ENCODE measurements around the gene MMP20. TPM values are rescaled to one million over a fixed set of nuclear protein-coding genes. Genes with fewer than 3 reads are reported as not detected.

The MMP20 gene
- polyA plus RNA-seq, 2 of the 4 experiments (the other 2 are of a cell fraction), result not detected

DNA sequence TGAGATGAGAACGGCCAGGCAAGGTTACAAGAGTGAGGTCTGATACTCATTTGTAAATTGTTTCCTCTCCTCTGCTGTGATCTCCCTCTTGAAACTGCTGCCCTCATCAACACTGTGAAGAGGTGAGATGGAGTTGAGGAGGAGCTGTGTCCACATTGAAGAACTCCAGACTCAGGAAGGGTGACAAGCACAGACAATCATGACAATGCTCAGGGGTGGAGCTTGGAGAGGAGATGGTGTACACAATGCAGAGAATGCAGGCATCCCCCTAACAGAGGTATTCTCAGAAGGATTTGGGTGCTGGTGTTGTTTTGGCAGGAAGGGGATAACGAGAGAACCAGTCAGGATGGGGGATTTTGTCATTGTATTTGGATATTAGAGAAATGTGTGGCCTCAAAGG lies 73.1 kb downstream of the MMP20 start:
- POLR2A ChIA-PET, result interaction anchor here (0.7 to 1.0 kb wide), 3 partner anchors 12 to 100 kb away, joined by 3 to 4 read pairs (median 3); no protein-coding TSS in a partner anchor
- FAIRE-seq (no peak), DNase-seq (ENCODE audit: low read depth in 1 of 2, low spot score in 1 of 2) (peak; percentile 55 to 89), ATAC-seq (peak; percentile 76 to 82)
- Histone ChIP-seq H3K4me2 (peak overlapping the region; percentile 92), H3K4me1 (peaks cover 48% of the 10 kb centered on the region), H3K4me3 (no peak overlapping the region), H3K9me3 (no peaks in the 10 kb centered on the region), H3K27ac (peak overlapping the region; percentile 88 to 95)
- WGBS (ENCODE audit: missing lambda C conversion rate), result 32% methylated on average over 2 of the region's 2 CpGs
- TF ChIP-seq MAFK (IDR thresholded peaks at IDR 0.05; ENCODE audit: partially characterized antibody) (peak; percentile 54), ZSCAN20 (CRISPR knock-in tag; IDR thresholded peaks at IDR 0.05) (peak; percentile 16; the same call in 1 of the 2 replicates), FOSB (CRISPR knock-in tag; IDR thresholded peaks at IDR 0.05) (0 out of 2 replicates have a peak, but pooled peaks have one; percentile 14), EHF (CRISPR knock-in tag; IDR thresholded peaks at IDR 0.05) (0 out of 2 replicates have a peak, but pooled peaks have one; percentile 41), ESRRA (IDR thresholded peaks at IDR 0.05; ENCODE audit: borderline replicate concordance, low read length) (no peak), MAZ (IDR thresholded peaks at IDR 0.05; ENCODE audit: borderline replicate concordance, low read depth, low read length) (no peak)
- CTCF ChIA-PET, result interaction anchor here (0.5 to 2.4 kb wide), 5 partner anchors 56 to 450 kb away, joined by 3 to 7 read pairs (median 3); no protein-coding TSS in a partner anchor

DNA sequence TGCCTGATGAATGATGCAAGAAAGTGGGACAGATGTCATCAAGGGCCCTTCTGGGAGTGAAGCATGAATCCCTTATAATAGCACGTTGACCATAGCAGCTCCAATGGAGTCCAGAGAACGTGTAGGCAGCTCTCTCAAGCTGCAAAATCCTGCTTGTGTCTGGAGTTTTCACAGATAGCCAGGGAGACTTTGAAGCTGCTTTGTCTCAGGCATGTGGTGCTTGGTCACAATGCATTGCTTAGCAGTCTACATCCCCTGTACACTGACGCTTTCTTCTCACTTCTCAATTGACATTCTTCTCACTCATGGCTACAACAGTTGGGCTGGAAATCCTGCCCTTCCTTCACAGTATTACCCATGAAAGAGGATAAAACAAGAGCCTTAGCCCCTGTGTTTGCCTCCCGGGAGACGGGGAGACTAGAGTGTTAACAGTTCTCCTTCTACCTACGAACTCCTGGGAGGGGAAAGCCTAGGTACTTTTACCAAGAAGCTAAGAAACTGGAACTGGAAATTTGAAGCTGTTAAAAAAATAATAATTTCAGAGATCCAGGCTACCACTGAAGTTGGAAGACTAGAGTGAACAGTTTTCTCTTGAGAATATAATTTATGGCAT lies 73.9 kb downstream of the MMP20 start:
- ChIA-PET POLR2A (no interaction called here), CTCF (interaction anchor here (0.5 to 2.4 kb wide), 6 partner anchors 16 to 449 kb away, joined by 3 to 7 read pairs (median 4); no protein-coding TSS in a partner anchor)
- Histone ChIP-seq H3K4me3 (no peak overlapping the region), H3K4me2 (peak overlapping the region; percentile 92), H3K9me3 (no peaks in the 10 kb centered on the region), H3K4me1 (peaks cover 55% of the 10 kb centered on the region), H3K27ac (peak overlapping the region; percentile 88 to 95)
- DNase-seq (ENCODE audit: low read depth in 1 of 2, low spot score in 1 of 2) (no peak), ATAC-seq (no peak), FAIRE-seq (no peak)
- TF ChIP-seq HOXB13 (CRISPR knock-in tag; IDR thresholded peaks at IDR 0.05; ENCODE audit: low read depth) (no peak), RNF2 (IDR thresholded peaks at IDR 0.05; ENCODE audit: borderline replicate concordance, low read depth) (no peak), KDM1A (IDR thresholded peaks at IDR 0.05; ENCODE audit: low read depth) (no peak), HDAC2 (IDR thresholded peaks at IDR 0.05) (no peak), TP53 (CRISPR knock-in tag; IDR thresholded peaks at IDR 0.05) (no peak), CHD4 (IDR thresholded peaks at IDR 0.05; ENCODE audit: borderline replicate concordance) (no peak), KDM5A (IDR thresholded peaks at IDR 0.05) (no peak), EP300 (IDR thresholded peaks at IDR 0.05) (no peak), MAFK (IDR thresholded peaks at IDR 0.05; ENCODE audit: partially characterized antibody) (no peak), FOSB (CRISPR knock-in tag; IDR thresholded peaks at IDR 0.05) (no peak), CBX8 (IDR thresholded peaks at IDR 0.05) (no peak), PHF8 (IDR thresholded peaks at IDR 0.05; ENCODE audit: borderline replicate concordance, low read depth) (no peak), NPAS2 (CRISPR knock-in tag; IDR thresholded peaks at IDR 0.05; ENCODE audit: borderline replicate concordance) (no peak), ZFP36 (IDR thresholded peaks at IDR 0.05; ENCODE audit: borderline replicate concordance, partially characterized antibody) (no peak), SMC3 (IDR thresholded peaks at IDR 0.05) (no peak)
- TF ChIP-seq, protein P1, sequence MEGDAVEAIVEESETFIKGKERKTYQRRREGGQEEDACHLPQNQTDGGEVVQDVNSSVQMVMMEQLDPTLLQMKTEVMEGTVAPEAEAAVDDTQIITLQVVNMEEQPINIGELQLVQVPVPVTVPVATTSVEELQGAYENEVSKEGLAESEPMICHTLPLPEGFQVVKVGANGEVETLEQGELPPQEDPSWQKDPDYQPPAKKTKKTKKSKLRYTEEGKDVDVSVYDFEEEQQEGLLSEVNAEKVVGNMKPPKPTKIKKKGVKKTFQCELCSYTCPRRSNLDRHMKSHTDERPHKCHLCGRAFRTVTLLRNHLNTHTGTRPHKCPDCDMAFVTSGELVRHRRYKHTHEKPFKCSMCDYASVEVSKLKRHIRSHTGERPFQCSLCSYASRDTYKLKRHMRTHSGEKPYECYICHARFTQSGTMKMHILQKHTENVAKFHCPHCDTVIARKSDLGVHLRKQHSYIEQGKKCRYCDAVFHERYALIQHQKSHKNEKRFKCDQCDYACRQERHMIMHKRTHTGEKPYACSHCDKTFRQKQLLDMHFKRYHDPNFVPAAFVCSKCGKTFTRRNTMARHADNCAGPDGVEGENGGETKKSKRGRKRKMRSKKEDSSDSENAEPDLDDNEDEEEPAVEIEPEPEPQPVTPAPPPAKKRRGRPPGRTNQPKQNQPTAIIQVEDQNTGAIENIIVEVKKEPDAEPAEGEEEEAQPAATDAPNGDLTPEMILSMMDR (IDR thresholded peaks at IDR 0.05), result no peak
- TF ChIP-seq, protein P2, sequence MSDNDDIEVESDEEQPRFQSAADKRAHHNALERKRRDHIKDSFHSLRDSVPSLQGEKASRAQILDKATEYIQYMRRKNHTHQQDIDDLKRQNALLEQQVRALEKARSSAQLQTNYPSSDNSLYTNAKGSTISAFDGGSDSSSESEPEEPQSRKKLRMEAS (IDR thresholded peaks at IDR 0.05), result no peak
- TF ChIP-seq, protein P3, sequence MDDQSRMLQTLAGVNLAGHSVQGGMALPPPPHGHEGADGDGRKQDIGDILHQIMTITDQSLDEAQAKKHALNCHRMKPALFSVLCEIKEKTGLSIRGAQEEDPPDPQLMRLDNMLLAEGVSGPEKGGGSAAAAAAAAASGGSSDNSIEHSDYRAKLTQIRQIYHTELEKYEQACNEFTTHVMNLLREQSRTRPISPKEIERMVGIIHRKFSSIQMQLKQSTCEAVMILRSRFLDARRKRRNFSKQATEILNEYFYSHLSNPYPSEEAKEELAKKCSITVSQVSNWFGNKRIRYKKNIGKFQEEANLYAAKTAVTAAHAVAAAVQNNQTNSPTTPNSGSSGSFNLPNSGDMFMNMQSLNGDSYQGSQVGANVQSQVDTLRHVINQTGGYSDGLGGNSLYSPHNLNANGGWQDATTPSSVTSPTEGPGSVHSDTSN (IDR thresholded peaks at IDR 0.05), result no peak
- TF ChIP-seq, protein P4, sequence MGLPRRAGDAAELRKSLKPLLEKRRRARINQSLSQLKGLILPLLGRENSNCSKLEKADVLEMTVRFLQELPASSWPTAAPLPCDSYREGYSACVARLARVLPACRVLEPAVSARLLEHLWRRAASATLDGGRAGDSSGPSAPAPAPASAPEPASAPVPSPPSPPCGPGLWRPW (IDR thresholded peaks at IDR 0.05), result no peak
- 87% methylated on average over 6 of the region's 6 CpGs for WGBS (ENCODE audit: missing lambda C conversion rate)

All from A549 (cell line).